ENCODE results near the gene NDUFS7.

Gene NDUFS7

GRCh38 chr19:1377965-1378785, 5.5 kb upstream of the NDUFS7 start:
- no peak for DNase-seq (ENCODE audit: low read depth)
- H3K27me3 ChIP-seq (replicated peaks; ENCODE audit: control insufficient read depth, insufficient read depth, low read length) = no peaks in the 10 kb centered on the region
- H3K9me3 ChIP-seq (ENCODE audit: control insufficient read depth, low read length) = no peaks in the 10 kb centered on the region
- H3K36me3 ChIP-seq (ENCODE audit: control insufficient read depth, insufficient read depth, low read length, severe bottlenecking) = peaks cover 11% of the 10 kb centered on the region
- peaks cover 10% of the 10 kb centered on the region for H3K4me1 ChIP-seq (ENCODE audit: control insufficient read depth, insufficient read depth, low read length)
- no peak overlapping the region for H3K9ac ChIP-seq (ENCODE audit: low read length)
- no peak overlapping the region for H3K4me3 ChIP-seq (ENCODE audit: low read length)

DNA sequence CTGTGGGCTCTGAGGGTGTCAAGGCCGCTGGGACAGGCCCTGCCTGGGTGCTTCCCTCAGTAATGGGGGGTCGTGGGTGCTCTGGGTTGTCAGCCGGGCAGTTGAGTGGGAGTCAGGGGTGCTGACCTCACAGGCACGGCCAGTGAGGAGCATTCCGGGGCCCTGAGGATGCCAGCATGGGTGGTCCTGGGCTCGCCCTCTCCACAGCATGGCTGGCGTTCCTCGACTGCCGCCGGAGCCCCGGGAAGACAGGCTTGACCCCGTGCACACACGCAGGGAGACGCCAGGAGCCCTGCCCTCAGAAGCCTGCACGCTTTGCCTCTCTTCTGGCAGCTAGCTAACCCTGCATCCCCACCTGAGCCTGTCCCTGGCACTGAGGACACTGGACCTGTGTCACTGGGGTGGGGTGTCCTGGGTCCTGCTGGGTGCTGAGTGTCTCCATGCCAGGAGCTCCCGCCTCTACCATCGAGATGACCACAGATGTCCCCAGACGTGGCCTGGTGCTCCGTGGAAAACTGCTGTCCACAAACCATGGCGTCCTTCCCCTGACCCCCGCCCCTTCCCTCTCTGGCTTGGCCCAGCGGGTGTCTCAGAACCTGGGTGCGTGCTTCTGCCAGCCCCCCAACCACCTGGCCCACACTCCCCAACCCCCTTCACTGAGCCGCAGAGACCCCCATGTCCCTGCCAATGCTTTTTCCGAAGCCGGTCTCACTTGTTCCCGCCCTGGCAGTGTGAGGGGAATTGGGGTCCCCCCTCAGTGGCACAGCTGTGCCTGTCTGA, 4.4 kb upstream of the NDUFS7 start:
- no peak overlapping the region for H3K4me3 ChIP-seq (ENCODE audit: low read length)
- no peak overlapping the region for H3K9ac ChIP-seq (ENCODE audit: low read length)
- peaks cover 4% of the 10 kb centered on the region for H3K36me3 ChIP-seq (ENCODE audit: control insufficient read depth, insufficient read depth, low read length, severe bottlenecking)
- H3K9me3 ChIP-seq (ENCODE audit: control insufficient read depth, low read length) = no peaks in the 10 kb centered on the region
- peaks cover 7% of the 10 kb centered on the region for H3K4me1 ChIP-seq (ENCODE audit: control insufficient read depth, insufficient read depth, low read length)
- no peaks in the 10 kb centered on the region for H3K27me3 ChIP-seq (replicated peaks; ENCODE audit: control insufficient read depth, insufficient read depth, low read length)
- no peak for DNase-seq (ENCODE audit: low read depth)

DNA sequence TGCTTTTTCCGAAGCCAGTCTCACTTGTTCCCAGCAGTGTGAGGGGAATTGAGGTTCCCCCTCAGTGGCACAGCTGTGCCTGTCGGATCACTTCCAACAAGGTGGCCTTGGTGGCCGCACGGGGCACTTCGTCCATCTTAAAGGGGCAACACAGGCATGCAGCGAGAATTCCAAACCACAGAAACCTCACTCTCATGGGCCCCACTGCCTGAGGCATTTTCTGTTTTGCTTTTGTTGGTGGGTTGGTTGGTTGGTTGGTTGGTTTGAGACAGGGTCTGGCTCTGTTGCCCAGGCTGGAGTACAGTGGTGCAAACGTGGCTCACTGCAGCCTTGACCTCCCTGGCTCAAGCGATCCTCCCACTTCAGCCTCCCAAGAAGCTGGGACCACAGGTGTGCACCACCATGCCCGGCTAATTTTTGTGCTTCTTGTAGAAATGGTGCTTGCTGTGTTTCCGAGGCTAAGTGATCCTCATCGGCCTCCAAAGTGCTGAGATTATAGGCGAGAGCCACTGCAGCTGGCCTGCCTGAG, 3.7 kb upstream of the NDUFS7 start:
- Histone ChIP-seq H3K36me3 (ENCODE audit: control insufficient read depth, insufficient read depth, low read length, severe bottlenecking) (no peaks in the 10 kb centered on the region), H3K9me3 (ENCODE audit: control insufficient read depth, low read length) (no peaks in the 10 kb centered on the region)

DNA sequence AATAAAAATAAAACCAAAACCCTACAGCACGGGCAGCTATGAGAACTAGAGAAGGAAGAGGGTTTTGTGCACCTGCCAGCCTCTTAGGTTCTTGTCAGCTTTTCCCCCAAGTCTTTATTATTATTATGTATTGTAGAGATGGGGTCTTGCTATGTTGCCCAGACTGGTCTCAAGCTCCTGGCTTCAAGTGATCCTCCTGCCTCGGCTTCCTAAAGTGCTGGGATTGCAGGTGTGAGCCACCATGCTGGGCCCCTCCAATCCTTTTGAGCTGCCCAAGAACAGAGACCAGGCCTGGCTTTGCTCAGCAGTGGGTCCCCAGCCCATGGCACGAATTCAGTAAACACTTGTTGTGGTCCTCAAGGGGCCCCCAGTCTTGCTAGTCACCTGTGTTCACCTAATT, 1.5 kb upstream of the NDUFS7 start:
- H3K27me3 ChIP-seq (replicated peaks; ENCODE audit: control insufficient read depth, insufficient read depth, low read length) = no peaks in the 10 kb centered on the region
- H3K4me3 ChIP-seq (ENCODE audit: low read length) = no peak overlapping the region
- H3K4me1 ChIP-seq (ENCODE audit: control insufficient read depth, insufficient read depth, low read length) = peaks cover 14% of the 10 kb centered on the region
- no peak overlapping the region for H3K9ac ChIP-seq (ENCODE audit: low read length)
- H3K36me3 ChIP-seq (ENCODE audit: control insufficient read depth, insufficient read depth, low read length, severe bottlenecking) = no peaks in the 10 kb centered on the region
- no peak for DNase-seq (ENCODE audit: low read depth)
- H3K9me3 ChIP-seq (ENCODE audit: control insufficient read depth, low read length) = no peaks in the 10 kb centered on the region

More for the DNA sequence above, 3.7 kb upstream of the NDUFS7 start:
- peaks cover 14% of the 10 kb centered on the region for H3K4me1 ChIP-seq (ENCODE audit: control insufficient read depth, insufficient read depth, low read length)
- H3K9ac ChIP-seq (ENCODE audit: low read length) = no peak overlapping the region
- no peak overlapping the region for H3K4me3 ChIP-seq (ENCODE audit: low read length)
- H3K27me3 ChIP-seq (replicated peaks; ENCODE audit: control insufficient read depth, insufficient read depth, low read length) = no peaks in the 10 kb centered on the region
- DNase-seq (ENCODE audit: low read depth) = no peak

- no peak overlapping the region for H3K9ac ChIP-seq (ENCODE audit: low read length)
- no peak overlapping the region for H3K4me3 ChIP-seq (ENCODE audit: low read length)
- H3K9me3 ChIP-seq (ENCODE audit: control insufficient read depth, low read length) = no peaks in the 10 kb centered on the region
- H3K36me3 ChIP-seq (ENCODE audit: control insufficient read depth, insufficient read depth, low read length, severe bottlenecking) = peaks cover 1% of the 10 kb centered on the region
- H3K27me3 ChIP-seq (replicated peaks; ENCODE audit: control insufficient read depth, insufficient read depth, low read length) = no peaks in the 10 kb centered on the region
- DNase-seq (ENCODE audit: low read depth) = no peak
- peaks cover 14% of the 10 kb centered on the region for H3K4me1 ChIP-seq (ENCODE audit: control insufficient read depth, insufficient read depth, low read length)
Observed at GRCh38 chr19:1383017-1383311, 743 bp upstream of the NDUFS7 start.

DNA sequence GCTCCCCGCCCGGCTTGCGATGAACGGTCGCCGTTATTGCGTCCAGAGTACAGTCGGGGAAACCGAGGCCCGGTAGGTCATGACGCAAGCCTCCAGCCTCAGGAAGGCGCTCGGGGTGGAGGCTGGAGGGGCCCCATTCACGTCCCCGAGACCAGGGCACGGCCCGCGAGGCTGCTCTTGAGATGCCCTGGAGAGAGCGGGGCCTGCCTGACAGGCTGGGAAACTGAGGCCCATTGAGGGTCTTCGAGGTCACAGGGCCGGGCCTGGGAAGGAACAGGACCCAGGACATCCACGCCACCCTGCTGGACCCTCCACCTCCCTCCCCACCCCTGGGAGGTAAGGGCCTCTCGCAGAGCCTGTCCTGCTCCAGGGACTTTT, 367 bp downstream of the NDUFS7 start:
- Histone ChIP-seq H3K27me3 (replicated peaks; ENCODE audit: control insufficient read depth, insufficient read depth, low read length) (no peaks in the 10 kb centered on the region), H3K4me1 (ENCODE audit: control insufficient read depth, insufficient read depth, low read length) (peaks cover 14% of the 10 kb centered on the region), H3K9me3 (ENCODE audit: control insufficient read depth, low read length) (no peaks in the 10 kb centered on the region), H3K9ac (ENCODE audit: low read length) (peak overlapping the region; percentile 94), H3K4me3 (ENCODE audit: low read length) (peak overlapping the region; percentile 92), H3K36me3 (ENCODE audit: control insufficient read depth, insufficient read depth, low read length, severe bottlenecking) (peaks cover 11% of the 10 kb centered on the region)
- no peak for DNase-seq (ENCODE audit: low read depth)

DNA sequence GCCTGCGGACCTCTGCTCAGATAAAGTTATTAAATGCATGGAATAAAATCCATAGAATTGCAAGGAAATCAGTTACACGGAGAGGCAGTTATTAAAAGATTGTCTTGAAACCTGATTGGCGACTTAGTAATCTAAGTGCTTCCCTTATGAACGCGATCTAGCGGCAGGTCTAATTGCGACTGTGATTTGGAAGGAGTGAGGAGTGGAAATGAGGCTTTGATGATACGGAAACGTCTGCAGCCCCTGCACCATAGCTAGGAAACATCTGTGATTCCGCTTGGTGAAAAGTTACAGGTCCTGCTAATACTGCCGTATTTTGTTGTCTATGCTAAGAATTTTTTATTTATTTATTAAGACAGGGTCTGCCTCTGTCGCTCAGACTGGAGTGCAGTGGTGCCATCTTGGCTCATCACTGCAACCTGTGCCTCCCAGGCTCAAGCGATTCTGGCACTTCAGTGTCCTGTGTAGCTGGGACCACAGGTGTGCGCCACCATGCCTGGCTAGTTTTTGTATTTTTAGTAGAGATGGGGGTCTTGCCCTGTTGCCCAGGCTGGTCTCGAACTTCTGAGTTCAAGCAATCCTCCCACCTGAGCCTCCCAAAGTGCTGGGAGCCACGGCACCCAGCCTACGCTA, 887 bp downstream of the NDUFS7 start:
- peaks cover 17% of the 10 kb centered on the region for H3K36me3 ChIP-seq (ENCODE audit: control insufficient read depth, insufficient read depth, low read length, severe bottlenecking)
- peak; percentile 29 for DNase-seq (ENCODE audit: low read depth)
- peak overlapping the region; percentile 92 for H3K4me3 ChIP-seq (ENCODE audit: low read length)
- no peaks in the 10 kb centered on the region for H3K9me3 ChIP-seq (ENCODE audit: control insufficient read depth, low read length)
- peaks cover 14% of the 10 kb centered on the region for H3K4me1 ChIP-seq (ENCODE audit: control insufficient read depth, insufficient read depth, low read length)
- H3K9ac ChIP-seq (ENCODE audit: low read length) = peak overlapping the region; percentile 94
- H3K27me3 ChIP-seq (replicated peaks; ENCODE audit: control insufficient read depth, insufficient read depth, low read length) = no peaks in the 10 kb centered on the region

DNA sequence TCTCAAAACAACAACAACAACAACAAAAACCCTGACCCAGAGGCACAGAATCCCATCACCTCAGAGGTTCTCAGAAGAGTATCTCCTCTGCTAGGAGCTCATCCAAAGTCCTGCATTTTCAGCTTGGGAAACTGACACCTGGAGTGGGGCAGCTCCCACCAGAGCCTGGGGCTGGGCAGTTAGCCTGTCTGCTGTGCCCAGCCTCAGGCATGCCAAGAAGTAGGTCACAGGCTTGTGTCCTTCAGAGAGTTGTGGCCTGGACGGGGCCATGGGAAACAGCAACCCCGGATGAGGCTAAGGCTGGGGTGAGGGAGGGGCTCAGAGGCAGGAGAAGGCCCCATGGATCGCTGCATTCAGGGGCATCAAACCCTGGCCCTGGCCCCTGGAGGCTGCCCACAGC, 2.1 kb downstream of the NDUFS7 start:
- H3K36me3 ChIP-seq (ENCODE audit: control insufficient read depth, insufficient read depth, low read length, severe bottlenecking) = peaks cover 19% of the 10 kb centered on the region
- DNase-seq (ENCODE audit: low read depth) = no peak
- peaks cover 14% of the 10 kb centered on the region for H3K4me1 ChIP-seq (ENCODE audit: control insufficient read depth, insufficient read depth, low read length)
- no peak overlapping the region for H3K4me3 ChIP-seq (ENCODE audit: low read length)
- no peaks in the 10 kb centered on the region for H3K27me3 ChIP-seq (replicated peaks; ENCODE audit: control insufficient read depth, insufficient read depth, low read length)
- H3K9me3 ChIP-seq (ENCODE audit: control insufficient read depth, low read length) = no peaks in the 10 kb centered on the region
- no peak overlapping the region for H3K9ac ChIP-seq (ENCODE audit: low read length)

- H3K9ac ChIP-seq (ENCODE audit: low read length) = no peak overlapping the region
- peaks cover 7% of the 10 kb centered on the region for H3K4me1 ChIP-seq (ENCODE audit: control insufficient read depth, insufficient read depth, low read length)
- H3K4me3 ChIP-seq (ENCODE audit: low read length) = no peak overlapping the region
- no peak for DNase-seq (ENCODE audit: low read depth)
- no peaks in the 10 kb centered on the region for H3K9me3 ChIP-seq (ENCODE audit: control insufficient read depth, low read length)
- H3K36me3 ChIP-seq (ENCODE audit: control insufficient read depth, insufficient read depth, low read length, severe bottlenecking) = peaks cover 25% of the 10 kb centered on the region
- H3K27me3 ChIP-seq (replicated peaks; ENCODE audit: control insufficient read depth, insufficient read depth, low read length) = no peaks in the 10 kb centered on the region
Observed at GRCh38 chr19:1386945-1387683, 3.4 kb downstream of the NDUFS7 start.

DNA sequence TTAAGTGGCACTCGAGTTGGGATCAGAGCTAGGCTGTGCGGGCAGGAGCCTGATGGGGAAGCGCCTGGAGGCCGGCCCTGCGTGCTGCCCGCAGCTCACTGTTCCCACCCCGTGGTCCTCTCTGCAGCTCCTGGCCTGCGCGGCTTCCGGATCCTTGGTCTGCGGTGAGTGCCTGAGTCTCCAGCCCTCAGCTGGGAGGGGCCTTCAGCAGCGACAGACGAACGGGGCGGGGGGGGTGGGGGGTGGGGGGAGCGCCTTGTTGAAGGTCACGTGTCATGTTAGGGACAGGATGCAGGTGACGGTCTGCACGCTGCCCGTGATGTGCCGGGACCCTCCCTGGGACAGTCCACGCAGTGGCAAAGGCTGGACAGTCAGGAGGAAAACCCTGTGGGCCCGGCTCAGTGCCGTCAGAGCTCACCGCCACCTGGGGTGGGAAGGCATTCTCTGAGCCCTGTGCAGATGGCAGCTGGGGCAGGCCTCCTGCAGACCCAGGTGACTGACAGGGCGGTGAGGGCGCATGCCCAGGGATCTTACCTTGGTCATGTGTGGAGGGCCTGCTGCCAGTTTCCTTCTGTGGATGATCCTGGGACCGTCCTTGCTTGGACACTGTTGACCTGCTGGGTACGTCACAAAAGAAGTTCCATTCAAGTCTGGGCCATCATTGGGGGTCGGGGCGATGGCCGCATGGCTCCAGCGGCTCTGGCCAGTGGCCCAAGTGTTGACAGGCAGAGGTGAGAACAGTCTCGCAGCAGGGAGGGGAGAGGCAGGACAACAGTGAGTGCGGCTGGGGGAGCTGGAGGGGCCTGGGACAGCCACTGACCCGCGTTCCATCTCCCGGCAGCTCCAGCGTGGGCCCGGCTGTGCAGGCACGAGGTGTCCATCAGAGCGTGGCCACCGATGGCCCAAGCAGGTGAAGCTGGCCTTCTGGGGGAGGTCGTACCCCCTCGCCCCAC, 4.3 kb downstream of the NDUFS7 start:
- Histone ChIP-seq H3K4me3 (ENCODE audit: low read length) (no peak overlapping the region), H3K36me3 (ENCODE audit: control insufficient read depth, insufficient read depth, low read length, severe bottlenecking) (peaks cover 32% of the 10 kb centered on the region), H3K27me3 (replicated peaks; ENCODE audit: control insufficient read depth, insufficient read depth, low read length) (no peaks in the 10 kb centered on the region), H3K9me3 (ENCODE audit: control insufficient read depth, low read length) (no peaks in the 10 kb centered on the region), H3K9ac (ENCODE audit: low read length) (no peak overlapping the region), H3K4me1 (ENCODE audit: control insufficient read depth, insufficient read depth, low read length) (peaks cover 7% of the 10 kb centered on the region)
- no peak for DNase-seq (ENCODE audit: low read depth)

All from adipocyte (in vitro differentiated cells).